HG03378 (cell line): ENCODE results near the gene ZNF385B.
"Not testable (repeated sequence)": the region's sequence is repeated elsewhere in the genome, so short reads cannot be mapped to it uniquely, and the experiment has no call there.

Experiments
- ATAC-seq: cut with Tn5 transposase; IDR thresholded peaks from one replicate; pipeline ENCODE4 v1.9.1; 2021; ENCODE audit warnings: mild to moderate bottlenecking, moderate library complexity; ENCODE audit not compliant: unreplicated experiment

ZNF385B gene

GRCh38 chr2:179645047-179645446, 216.4 kb downstream of the ZNF385B start:
- ATAC-seq, result no peak

GRCh38 chr2:179642462-179642861, 218.9 kb downstream of the ZNF385B start:
- no peak for ATAC-seq

GRCh38 chr2:179636995-179637394, 224.4 kb downstream of the ZNF385B start:
- no peak for ATAC-seq

GRCh38 chr2:179636100-179636980, 225.1 kb downstream of the ZNF385B start:
- no peak for ATAC-seq

DNA sequence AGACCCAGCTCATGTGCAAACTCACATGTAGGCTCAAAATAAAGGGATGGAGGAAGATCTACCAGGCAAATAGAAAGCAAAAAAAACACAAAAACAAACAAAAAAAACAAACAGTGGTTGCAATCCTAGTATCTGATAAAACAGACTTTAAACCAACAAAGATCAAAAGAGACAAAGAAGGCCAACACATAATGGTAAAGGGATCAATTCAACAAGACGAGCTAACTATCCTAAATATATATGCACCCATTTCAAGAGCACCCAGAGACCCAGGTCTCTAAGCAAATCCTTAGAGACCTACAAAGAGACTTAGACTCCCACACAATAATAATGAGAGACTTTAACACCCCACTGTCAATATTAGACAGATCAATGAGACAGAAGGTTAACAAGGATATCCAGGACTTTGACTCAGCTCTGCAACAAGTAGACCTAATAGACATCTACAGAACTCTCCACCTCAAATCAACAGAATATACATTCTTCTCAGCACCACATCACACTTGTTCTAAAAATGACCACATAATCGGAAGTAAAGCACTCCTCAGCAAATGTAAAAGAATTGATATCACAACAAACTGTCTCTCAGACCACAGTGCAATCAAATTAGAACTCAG, 229.5 kb downstream of the ZNF385B start:
- not testable (repeated sequence) for ATAC-seq

GRCh38 chr2:179629776-179630175, 231.6 kb downstream of the ZNF385B start:
- ATAC-seq, result not testable (repeated sequence)

DNA sequence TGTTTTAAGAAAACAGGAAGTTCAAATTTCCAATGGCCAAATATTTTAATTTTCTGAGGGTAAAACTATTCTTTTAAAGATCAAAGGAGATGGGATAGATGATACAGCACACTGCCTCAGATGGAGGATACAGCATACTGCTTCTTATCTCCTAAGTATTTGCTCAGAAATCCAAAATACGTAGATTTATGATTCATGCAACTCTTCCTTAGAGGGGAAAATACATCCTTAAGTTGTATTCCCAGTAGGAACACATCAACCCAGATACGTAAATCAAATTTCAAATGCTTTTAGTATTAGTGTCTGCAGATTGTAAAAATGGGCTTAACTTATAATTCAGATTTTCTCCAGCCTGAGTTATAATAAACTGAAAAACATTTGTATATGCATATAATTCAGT, 235.2 kb downstream of the ZNF385B start:
- no peak for ATAC-seq

- no peak for ATAC-seq
These were observed 238.6 kb downstream of the ZNF385B start for GRCh38 chr2:179622635-179623300.

GRCh38 chr2:179622112-179622511, 239.3 kb downstream of the ZNF385B start:
- no peak for ATAC-seq

DNA sequence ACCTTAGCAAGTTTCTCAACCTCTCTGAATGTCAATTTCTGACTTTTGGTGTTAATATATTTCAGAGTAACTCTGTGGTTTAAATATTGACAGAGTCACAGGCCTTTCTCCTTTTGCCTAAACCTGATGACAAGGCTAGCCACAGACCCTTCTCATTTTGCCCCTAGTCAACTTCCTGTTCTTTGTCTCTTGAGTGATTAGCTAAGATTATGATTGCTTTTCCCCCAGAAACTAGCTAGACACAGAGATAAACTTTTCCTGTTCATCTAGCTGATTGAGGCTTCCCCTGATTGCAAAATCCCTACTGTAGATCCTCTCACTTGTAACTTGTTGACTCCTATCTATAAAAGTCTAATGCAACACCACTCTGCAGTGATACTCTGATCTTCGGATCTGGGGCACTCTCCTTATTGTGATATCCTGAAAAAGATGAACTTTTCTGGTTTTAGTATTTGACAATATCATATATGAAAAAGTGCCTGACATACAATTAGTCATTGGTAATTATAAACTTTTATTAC, 241.4 kb downstream of the ZNF385B start:
- no peak for ATAC-seq

DNA sequence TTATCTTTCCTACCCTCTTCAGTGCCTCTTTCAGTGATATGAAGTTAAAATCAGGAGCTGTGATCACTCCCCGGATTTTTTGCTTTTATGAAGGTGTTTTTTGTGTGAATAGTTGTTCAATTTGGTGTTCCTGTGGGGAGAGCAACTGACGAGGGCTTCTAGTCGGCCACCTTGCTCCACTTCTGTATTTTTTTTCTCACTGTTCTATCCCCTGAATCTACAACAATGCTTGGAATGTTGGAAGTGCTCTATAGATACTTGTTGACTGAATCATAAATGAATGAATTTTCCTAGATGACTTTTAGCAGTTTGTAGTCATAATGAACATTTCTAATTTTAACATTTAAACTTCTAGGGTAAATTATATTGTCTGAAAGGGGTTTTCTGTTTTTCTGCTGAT, 247.3 kb downstream of the ZNF385B start:
- no peak for ATAC-seq

DNA sequence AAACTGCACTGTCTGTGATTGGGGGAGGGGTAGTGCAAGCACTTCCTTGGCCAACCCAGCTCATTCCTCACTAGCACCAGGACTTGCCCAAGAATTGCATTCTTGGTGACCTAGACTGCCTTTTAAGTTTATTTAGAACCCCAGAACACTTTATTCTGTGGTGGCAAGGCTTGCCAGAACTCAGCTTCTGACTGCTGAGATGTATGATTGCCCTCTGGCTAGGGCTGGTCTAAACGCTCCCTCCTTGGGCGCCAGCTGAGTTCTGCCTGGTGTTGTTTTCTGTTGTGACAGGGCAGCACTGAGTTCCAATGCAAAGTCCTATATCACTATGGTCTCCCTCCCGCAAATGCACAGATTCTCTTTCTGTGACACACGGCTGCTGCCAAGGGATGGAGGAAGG, 247.7 kb downstream of the ZNF385B start:
- no peak for ATAC-seq

DNA sequence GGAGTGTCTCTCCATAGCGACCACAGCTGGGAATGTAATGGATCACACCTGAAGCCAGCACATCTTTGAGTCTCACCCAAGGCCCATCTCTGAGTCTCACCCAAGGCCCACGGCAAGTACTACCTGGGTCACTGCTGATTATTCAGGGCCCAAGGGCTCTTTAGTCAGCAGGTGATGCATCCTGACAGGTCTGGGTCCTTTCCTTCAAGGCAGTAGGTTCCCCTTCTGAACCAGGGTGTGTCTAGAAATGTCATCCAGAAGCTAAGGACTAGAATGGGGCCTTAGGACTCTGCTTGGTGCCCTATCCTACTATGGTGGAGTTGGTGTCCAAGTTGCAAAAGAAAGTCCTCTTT, 248.1 kb downstream of the ZNF385B start:
- no peak for ATAC-seq

- ATAC-seq, result no peak
These were observed 248.7 kb downstream of the ZNF385B start for GRCh38 chr2:179612591-179613298.

DNA sequence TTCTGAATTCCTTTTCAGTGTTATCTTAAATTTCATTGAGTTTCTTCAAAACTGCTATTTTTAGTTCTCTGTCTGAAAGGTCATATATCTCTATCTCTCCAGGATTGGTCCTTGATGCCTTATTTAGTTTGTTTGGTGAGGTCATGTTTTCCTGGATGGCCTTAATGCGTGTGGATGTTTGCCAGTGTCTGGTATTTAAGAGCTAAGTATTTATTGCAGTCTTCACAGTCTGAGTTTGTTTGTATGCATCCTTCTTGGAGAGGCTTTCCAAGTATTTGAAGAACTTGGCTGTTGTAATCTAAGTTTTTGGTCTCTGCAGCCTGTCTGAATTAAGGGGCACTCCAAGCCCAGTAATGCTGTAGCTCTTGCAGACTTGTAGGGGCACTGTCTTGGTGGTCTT, 249.3 kb downstream of the ZNF385B start:
- ATAC-seq, result no peak

DNA sequence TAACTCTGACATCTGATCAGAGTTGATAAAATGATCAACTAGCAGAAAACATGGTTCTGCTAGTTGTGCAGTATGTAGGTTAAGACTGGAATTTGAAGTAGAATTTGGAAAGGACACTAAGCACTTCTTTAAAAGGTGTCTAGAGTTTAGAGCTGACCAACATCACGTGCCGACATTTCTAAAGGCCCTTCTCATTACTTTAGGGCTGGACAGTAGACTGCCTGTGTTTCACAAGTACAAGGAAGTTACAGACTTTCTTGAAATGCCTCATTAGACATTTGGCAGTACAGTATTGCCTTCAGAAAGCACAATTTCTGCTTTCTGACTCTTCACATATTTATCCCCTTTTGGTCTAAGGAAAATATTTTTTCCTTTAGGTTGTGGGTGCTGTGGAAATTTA, 255.3 kb downstream of the ZNF385B start:
- no peak for ATAC-seq

DNA sequence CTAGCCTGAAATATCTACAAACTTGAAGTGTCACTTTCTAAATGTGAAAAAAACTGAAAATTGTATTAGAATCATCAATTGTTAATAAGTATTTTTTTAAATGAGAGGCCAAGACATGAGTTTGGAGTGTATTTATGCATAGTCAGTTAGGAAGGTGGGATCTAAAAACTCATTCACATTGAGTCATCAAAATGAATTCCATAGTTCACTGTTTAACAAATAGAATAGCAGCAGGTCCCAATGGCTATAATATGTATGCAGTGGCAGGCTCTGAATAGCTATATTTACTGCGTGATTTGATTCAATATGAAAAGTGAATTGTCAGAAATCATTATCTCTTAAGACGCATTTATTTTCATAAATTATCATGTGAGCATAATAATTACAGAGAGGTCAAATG, 256.1 kb downstream of the ZNF385B start:
- no peak for ATAC-seq

DNA sequence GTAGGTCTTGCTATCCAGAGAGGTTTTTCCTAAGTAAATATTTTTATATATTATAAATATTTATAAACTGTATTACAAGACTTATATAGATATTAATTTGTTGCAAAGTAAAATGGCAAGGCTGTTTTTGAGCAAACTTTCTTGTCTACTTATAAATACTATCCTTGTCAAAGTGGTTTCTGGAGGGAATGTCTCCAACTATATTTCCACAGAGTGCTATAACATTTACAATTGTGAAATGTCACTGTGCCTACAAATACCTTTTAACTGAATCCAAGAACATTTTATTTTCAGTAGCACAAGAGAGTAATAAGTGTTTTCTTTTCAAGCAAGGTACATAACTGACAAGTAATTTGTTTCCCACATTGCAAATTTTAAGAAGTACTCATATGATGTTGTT, 256.8 kb downstream of the ZNF385B start:
- ATAC-seq, result no peak

GRCh38 chr2:179602452-179602851, 259.0 kb downstream of the ZNF385B start:
- no peak for ATAC-seq

- ATAC-seq, result no peak
These were observed 265.4 kb downstream of the ZNF385B start for GRCh38 chr2:179596018-179596417.

- no peak for ATAC-seq
These were observed 266.1 kb downstream of the ZNF385B start for GRCh38 chr2:179595284-179595683.
